K562 (cell line): ENCODE results near the gene CYB561A3. TPM values are rescaled to one million over a fixed set of nuclear protein-coding genes. Genes with fewer than 3 reads are reported as not detected.

Experiments
- ATAC-seq: fragments of 200-7000 bp; cut with Tn5 transposase; 3 replicates; pipeline ENCODE4 v1.9.1; 2020; ENCODE audit warnings: moderate library complexity
- BruUV-seq: library from RNA; stranded (reverse); fragments of 400-500 nt; replicated peaks from 2 replicates; lab custom pipeline; 2021; lab: Mats Ljungman, UMichigan
- CTCF ChIA-PET: fragments of 300-600 bp; formaldehyde crosslinking; extraction: SDS; loops from one replicate; lab custom pipeline; 2021; ENCODE audit warnings: low intra/inter-chr PET ratio; lab: Yijun Ruan, JAX
- POLR2A ChIA-PET: fragments of 300-600, 350-650 bp; sonication (Branson Sonifier 250); formaldehyde crosslinking; extraction: SDS; loops from one replicate; lab custom pipeline; 2021; ENCODE audit warnings: antibody characterized with exemption, inconsistent platforms; lab: Yijun Ruan, JAX
- DNase-seq, 4 experiments: peaks; one replicate each; pipeline versions ENCODE4 v3.0.0 to v3.0.0-alpha.2; 2011 to 2018; ENCODE audit warnings: low spot score in 3 of 4, mixed read lengths in 3 of 4; ENCODE audit errors: extremely low read depth in 1 of 4
- FAIRE-seq: peaks from 2 replicates; lab custom pipeline; 2011; peaks lifted over from hg19 to GRCh38; lab: Jason Lieb, UNC
- H2AFZ ChIP-seq: 2 replicates; pipeline ENCODE4 v1.6.0; 2011; ENCODE audit warnings: low read depth, low read length, control low read depth, inconsistent platforms
- H3K27ac ChIP-seq: fragments of 200-600 bp; 3 replicates; pipeline ENCODE4 v1.8.0; 2011; ENCODE audit warnings: low read depth, mild to moderate bottlenecking, control low read depth, inconsistent platforms, low read length, moderate library complexity, mixed read lengths; ENCODE audit errors: extremely low read depth
- H3K27me3 ChIP-seq, 2 experiments: fragments of 300-600 bp in 1 of 2; 2 replicates in 1 of 2; 3 replicates in 1 of 2; pipeline versions ENCODE4 v1.6.0 to v1.8.0; 2011; ENCODE audit warnings: inconsistent platforms in 2 of 2, low read length in 2 of 2, mild to moderate bottlenecking in 1 of 2, mixed read lengths in 1 of 2, moderate library complexity in 1 of 2; ENCODE audit not compliant: control insufficient read depth in 2 of 2, insufficient read depth in 2 of 2
- H3K36me3 ChIP-seq: fragments of 300-600 bp; 3 replicates; pipeline ENCODE4 v1.8.0; 2011; ENCODE audit warnings: mild to moderate bottlenecking, low read length, inconsistent platforms; ENCODE audit not compliant: control insufficient read depth, insufficient read depth
- H3K4me1 ChIP-seq, 2 experiments: fragments of 200-600 bp in 1 of 2; replicated peaks in 1 of 2; 2 replicates in 1 of 2; 3 replicates in 1 of 2; pipeline versions ENCODE4 v1.5.1 to v1.8.0; 2011; ENCODE audit warnings: inconsistent platforms in 2 of 2, low read length in 2 of 2, mild to moderate bottlenecking in 1 of 2, mixed read lengths in 1 of 2, moderate library complexity in 1 of 2; ENCODE audit not compliant: control insufficient read depth in 2 of 2, insufficient read depth in 2 of 2
- H3K4me2 ChIP-seq: 2 replicates; pipeline ENCODE4 v1.6.1; 2011; ENCODE audit warnings: low read length, control low read depth, inconsistent platforms, mixed read lengths; ENCODE audit not compliant: insufficient read depth
- H3K4me3 ChIP-seq: fragments of 200-600 bp; sonication (generic), shearing (Covaris generic); 2 replicates; pipeline ENCODE4 v1.5.1; 2016; ENCODE audit warnings: control low read depth, inconsistent platforms
- H3K79me2 ChIP-seq: fragments of 200-600 bp; 3 replicates; pipeline ENCODE4 v1.8.0; 2011; ENCODE audit warnings: low read length, inconsistent platforms; ENCODE audit not compliant: control insufficient read depth, insufficient read depth
- H3K9ac ChIP-seq, 2 experiments: 2 replicates each; pipeline versions ENCODE4 v1.6.0 to v1.6.1; 2011; ENCODE audit warnings: low read depth in 2 of 2, low read length in 2 of 2, control low read depth in 1 of 2, inconsistent platforms in 1 of 2, mild to moderate bottlenecking in 1 of 2, mixed read lengths in 1 of 2; ENCODE audit not compliant: insufficient read depth in 1 of 2
- H3K9me1 ChIP-seq: one replicate; pipeline ENCODE4 v1.6.0; 2011; ENCODE audit warnings: inconsistent platforms, mild to moderate bottlenecking, low read length, moderate library complexity; ENCODE audit not compliant: control insufficient read depth, insufficient read depth
- H3K9me3 ChIP-seq: replicated peaks from 2 replicates; pipeline ENCODE4 v1.5.1; 2011; ENCODE audit warnings: low read depth, low read length, inconsistent platforms; ENCODE audit not compliant: control insufficient read depth, insufficient read depth
- H4K20me1 ChIP-seq: replicated peaks from 2 replicates; pipeline ENCODE4 v1.6.1; 2011; ENCODE audit warnings: low read length, inconsistent platforms, mixed read lengths; ENCODE audit not compliant: control insufficient read depth, insufficient read depth
- BDP1 ChIP-seq: IDR thresholded peaks from 3 replicates; pipeline ENCODE4 v1.6.1; 2011; ENCODE audit not compliant: insufficient read length, insufficient read depth
- CCAR2 ChIP-seq: fragments of 200-400 bp; formaldehyde crosslinking; IDR thresholded peaks from 2 replicates; pipeline ENCODE4 v1.6.1; 2017; ENCODE audit warnings: mild to moderate bottlenecking, low read depth, low read length
- KAT8 ChIP-seq: fragments of 450-650 bp; IDR thresholded peaks from 2 replicates; pipeline ENCODE4 v1.6.1; 2016; ENCODE audit warnings: low read depth, mild to moderate bottlenecking
- MXI1 ChIP-seq: IDR thresholded peaks from 2 replicates; pipeline ENCODE4 v1.6.1; 2011; ENCODE audit warnings: low read depth, mild to moderate bottlenecking, improper control_type of control experiment, low read length
- TGIF2 ChIP-seq: sonication (generic); formaldehyde crosslinking; IDR thresholded peaks from 2 replicates; pipeline ENCODE4 v1.8.1; 2022; ENCODE audit warnings: mild to moderate bottlenecking, missing genetic modification reagents, moderate library complexity
- WGBS: fragments of 100-300 bp; shearing (Covaris generic); methylation state at CpG from one replicate; pipeline ENCODE4 v1.1.6; 2016; ENCODE audit warnings: low coverage, mixed read lengths; ENCODE audit not compliant: insufficient coverage; ENCODE audit errors: missing lambda C conversion rate; 5-methylcytosine and 5-hydroxymethylcytosine counted together
- in situ Hi-C: fragments of 300-500 bp; cut with MboI; formaldehyde crosslinking; loops from 4 replicates; pipeline ENCODE4 v1.15.0; 2018; ENCODE audit warnings: inconsistent platforms, mixed read lengths
- intact Hi-C: fragments of 100-400 bp; cut with micrococcal nuclease; formaldehyde crosslinking; loops from 2 replicates; pipeline ENCODE4 v1.14.2; 2022
- polyA plus RNA-seq, 8 experiments: library from polyadenylated mRNA; depleted of rRNA in 4 of 8; stranded (reverse) in 5 of 8; unstranded in 3 of 8; fragments of >200 nt; fragmentation: Nextera tagmentation in 2 of 8; fragmentation: Illumina TruSeq in 1 of 8; extraction: Ambion mirVana in 2 of 8; extraction: Trizol in 1 of 8; gene quantifications; 2 replicates each; pipeline versions ENCODE4 v1.2.1 to v1.2.3, GENCODE V29; 2011 to 2014; ENCODE audit warnings: inconsistent platforms in 1 of 8, missing spikeins in 1 of 8
- total RNA-seq, 7 experiments: library from RNA; depleted of rRNA in 6 of 7; stranded (reverse); fragments of >200 nt in 6 of 7; fragmentation: Illumina TruSeq in 2 of 7; extraction: Trizol in 2 of 7; gene quantifications; 2 replicates each; pipeline versions ENCODE4 v1.2.1 to v1.2.3, GENCODE V29; 2011 to 2021; ENCODE audit warnings: low replicate concordance in 1 of 7
- TF ChIP-seq, protein P1 (sequence below): fragments of 450-650 bp; IDR thresholded peaks from 2 replicates; pipeline ENCODE4 v1.6.1; 2018; ENCODE audit warnings: mild to moderate bottlenecking, low read depth; ENCODE audit not compliant: partially characterized antibody
- TF ChIP-seq, protein P2 (sequence below): sonication (generic); formaldehyde crosslinking; IDR thresholded peaks from 2 replicates; pipeline ENCODE4 v1.8.0; 2022; ENCODE audit warnings: missing genetic modification reagents, mild to moderate bottlenecking, moderate library complexity, borderline replicate concordance

CYB561A3 gene
- total and polyA plus RNA-seq, 9 of the 15 experiments (the other 6 are each of a cell fraction or from before 2014, with no cell fraction given): 29.2 to 78.9 (median 37.9) TPM

- Histone ChIP-seq H3K9me1 (no peaks in the 10 kb centered on the region), H4K20me1 (no peaks in the 10 kb centered on the region), H3K27ac (no peak overlapping the region), H3K4me1 (no peaks in the 10 kb centered on the region), H2AFZ (no peak overlapping the region), H3K36me3 (peaks cover 20% of the 10 kb centered on the region; the same call in 1 of the 3 replicates), H3K27me3 (no peaks in the 10 kb centered on the region), H3K79me2 (no peaks in the 10 kb centered on the region), H3K4me2 (no peak overlapping the region), H3K9ac (no peak overlapping the region), H3K4me3 (no peak overlapping the region), H3K9me3 (peaks cover 3% of the 10 kb centered on the region; the same call in 1 of the 2 replicates)
- ATAC-seq: no peak
- TF ChIP-seq KAT8 (no peak), MXI1 (no peak), TGIF2 (CRISPR knock-in tag) (no peak), BDP1 (no peak), CCAR2 (no peak)
- TF ChIP-seq, protein P1, sequence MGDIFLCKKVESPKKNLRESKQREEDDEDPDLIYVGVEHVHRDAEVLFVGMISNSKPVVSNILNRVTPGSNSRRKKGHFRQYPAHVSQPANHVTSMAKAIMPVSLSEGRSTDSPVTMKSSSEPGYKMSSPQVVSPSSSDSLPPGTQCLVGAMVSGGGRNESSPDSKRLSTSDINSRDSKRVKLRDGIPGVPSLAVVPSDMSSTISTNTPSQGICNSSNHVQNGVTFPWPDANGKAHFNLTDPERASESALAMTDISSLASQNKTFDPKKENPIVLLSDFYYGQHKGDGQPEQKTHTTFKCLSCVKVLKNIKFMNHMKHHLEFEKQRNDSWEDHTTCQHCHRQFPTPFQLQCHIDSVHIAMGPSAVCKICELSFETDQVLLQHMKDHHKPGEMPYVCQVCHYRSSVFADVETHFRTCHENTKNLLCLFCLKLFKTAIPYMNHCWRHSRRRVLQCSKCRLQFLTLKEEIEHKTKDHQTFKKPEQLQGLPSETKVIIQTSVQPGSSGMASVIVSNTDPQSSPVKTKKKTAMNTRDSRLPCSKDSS: no peak
- TF ChIP-seq, protein P2, sequence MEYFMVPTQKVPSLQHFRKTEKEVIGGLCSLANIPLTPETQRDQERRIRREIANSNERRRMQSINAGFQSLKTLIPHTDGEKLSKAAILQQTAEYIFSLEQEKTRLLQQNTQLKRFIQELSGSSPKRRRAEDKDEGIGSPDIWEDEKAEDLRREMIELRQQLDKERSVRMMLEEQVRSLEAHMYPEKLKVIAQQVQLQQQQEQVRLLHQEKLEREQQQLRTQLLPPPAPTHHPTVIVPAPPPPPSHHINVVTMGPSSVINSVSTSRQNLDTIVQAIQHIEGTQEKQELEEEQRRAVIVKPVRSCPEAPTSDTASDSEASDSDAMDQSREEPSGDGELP (CRISPR knock-in tag): no peak
- 95% methylated on average over 5 of the region's 5 CpGs for WGBS
- no peak for DNase-seq
- in situ Hi-C loops: no loop called here
- no peak for FAIRE-seq
- intact Hi-C loops: no loop called here
- CTCF ChIA-PET: no interaction called here
- no TSS peak for BruUV-seq
- POLR2A ChIA-PET: interaction anchor here (0.6 to 1.1 kb wide), 4 partner anchors 17 to 109 kb away, joined by 3 to 6 read pairs (median 6); partner anchors contain the start of genes CYB561A3 and TMEM138
These were observed 17.1 kb upstream of the CYB561A3 start for GRCh38 chr11:61378713-61379313.
